ENCODE results near the gene LMBR1.

GRCh38 chr7:156746891-156747290 is 146.1 kb downstream of the LMBR1 start:
- TF ChIP-seq, protein P1, sequence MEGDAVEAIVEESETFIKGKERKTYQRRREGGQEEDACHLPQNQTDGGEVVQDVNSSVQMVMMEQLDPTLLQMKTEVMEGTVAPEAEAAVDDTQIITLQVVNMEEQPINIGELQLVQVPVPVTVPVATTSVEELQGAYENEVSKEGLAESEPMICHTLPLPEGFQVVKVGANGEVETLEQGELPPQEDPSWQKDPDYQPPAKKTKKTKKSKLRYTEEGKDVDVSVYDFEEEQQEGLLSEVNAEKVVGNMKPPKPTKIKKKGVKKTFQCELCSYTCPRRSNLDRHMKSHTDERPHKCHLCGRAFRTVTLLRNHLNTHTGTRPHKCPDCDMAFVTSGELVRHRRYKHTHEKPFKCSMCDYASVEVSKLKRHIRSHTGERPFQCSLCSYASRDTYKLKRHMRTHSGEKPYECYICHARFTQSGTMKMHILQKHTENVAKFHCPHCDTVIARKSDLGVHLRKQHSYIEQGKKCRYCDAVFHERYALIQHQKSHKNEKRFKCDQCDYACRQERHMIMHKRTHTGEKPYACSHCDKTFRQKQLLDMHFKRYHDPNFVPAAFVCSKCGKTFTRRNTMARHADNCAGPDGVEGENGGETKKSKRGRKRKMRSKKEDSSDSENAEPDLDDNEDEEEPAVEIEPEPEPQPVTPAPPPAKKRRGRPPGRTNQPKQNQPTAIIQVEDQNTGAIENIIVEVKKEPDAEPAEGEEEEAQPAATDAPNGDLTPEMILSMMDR (IDR thresholded peaks at IDR 0.05; ENCODE audit: borderline replicate concordance, extremely low read depth, low read length, poor library complexity, severe bottlenecking) = no peak
- TF ChIP-seq EZH2 (IDR thresholded peaks at IDR 0.05; ENCODE audit: borderline replicate concordance, low read depth, low read length, severe bottlenecking) = no peak
